ENCODE results near the gene ZNF692.
"Not testable (repeated sequence)": the region's sequence is repeated elsewhere in the genome, so short reads cannot be mapped to it uniquely, and the experiment has no call there.

ZNF692 gene

GRCh38 chr1:248807067-248807737 lies 51.7 kb downstream of the ZNF692 start:
- peak; percentile 55 for DNase-seq (ENCODE audit: low spot score)

GRCh38 chr1:248805876-248806275 lies 53.0 kb downstream of the ZNF692 start:
- DNase-seq (ENCODE audit: low spot score), result no peak

GRCh38 chr1:248804771-248805681 lies 53.9 kb downstream of the ZNF692 start:
- peak; percentile 85 for DNase-seq (ENCODE audit: low spot score)

GRCh38 chr1:248803501-248803900 lies 55.4 kb downstream of the ZNF692 start:
- not testable (repeated sequence) for DNase-seq (ENCODE audit: low spot score)

GRCh38 chr1:248802454-248802853 lies 56.4 kb downstream of the ZNF692 start:
- DNase-seq (ENCODE audit: low spot score), result no peak

GRCh38 chr1:248800459-248800858 lies 58.4 kb downstream of the ZNF692 start:
- DNase-seq (ENCODE audit: low spot score), result no peak

Measured in NAMALWA (cell line).